Activated naive CD8-positive, alpha-beta T cell treated with anti-CD3 and anti-CD28 coated beads, Interleukin-2, amount 10 ng/mL, durations not matched to agents 7 days and 5 days (primary cell): ENCODE measurements around the gene BRSK2. TPM values are rescaled to one million over a fixed set of nuclear protein-coding genes. Genes with fewer than 3 reads are reported as not detected.

Experiments used
- ATAC-seq: fragments of 150-1000 bp; cut with Tn5 transposase; one replicate; pipeline ENCODE4 v1.10.0; 2021; ENCODE audit warnings: low read depth, moderate library complexity
- POLR2A ChIA-PET: fragments of 350-600 bp; sonication (Branson Sonifier 250); formaldehyde crosslinking; loops from one replicate; lab custom pipeline; 2021; ENCODE audit warnings: antibody characterized with exemption; lab: Charles Lee
- DNase-seq: peaks from one replicate; pipeline ENCODE4 v3.0.0; 2021
- H3K27ac Mint-ChIP-seq: one replicate; pipeline ENCODE4 v1.8.0; 2022; ENCODE audit warnings: mild to moderate bottlenecking, mixed read lengths
- H3K27me3 Mint-ChIP-seq: one replicate; pipeline ENCODE4 v1.8.0; 2022; ENCODE audit warnings: mild to moderate bottlenecking, moderate library complexity, mixed read lengths
- H3K36me3 Mint-ChIP-seq: one replicate; pipeline ENCODE4 v1.8.0; 2021; ENCODE audit warnings: mild to moderate bottlenecking, mixed read lengths
- H3K4me1 Mint-ChIP-seq: one replicate; pipeline ENCODE4 v1.8.0; 2021; ENCODE audit warnings: mixed read lengths
- H3K4me3 Mint-ChIP-seq: one replicate; pipeline ENCODE4 v1.8.0; 2022; ENCODE audit warnings: mild to moderate bottlenecking, moderate library complexity, mixed read lengths
- H3K9me3 Mint-ChIP-seq: one replicate; pipeline ENCODE4 v1.8.0; 2021; ENCODE audit warnings: mixed read lengths
- total RNA-seq, 2 experiments: library from RNA; stranded (reverse); gene quantifications; one replicate each; pipeline ENCODE4 v1.2.3, GENCODE V29; 2021

BRSK2 gene
- total RNA-seq, 2 experiments from 2014 or later, result 0.36 to 0.37 TPM

- Mint-ChIP-seq H3K36me3 (no peaks in the 10 kb centered on the region), H3K9me3 (no peaks in the 10 kb centered on the region), H3K27me3 (no peaks in the 10 kb centered on the region), H3K27ac (no peak overlapping the region), H3K4me1 (peaks cover 6% of the 10 kb centered on the region), H3K4me3 (no peak overlapping the region)
- POLR2A ChIA-PET, result no interaction called here
- no peak for DNase-seq
- no peak for ATAC-seq
Measured at GRCh38 chr11:1479678-1480118, 90.0 kb downstream of the BRSK2 start.

GRCh38 chr11:1480191-1480554 is 90.4 kb downstream of the BRSK2 start:
- H3K4me3 Mint-ChIP-seq, result no peak overlapping the region
- H3K4me1 Mint-ChIP-seq, result peaks cover 6% of the 10 kb centered on the region
- POLR2A ChIA-PET, result no interaction called here
- H3K27ac Mint-ChIP-seq, result no peak overlapping the region
- no peaks in the 10 kb centered on the region for H3K9me3 Mint-ChIP-seq
- H3K27me3 Mint-ChIP-seq, result no peaks in the 10 kb centered on the region
- no peaks in the 10 kb centered on the region for H3K36me3 Mint-ChIP-seq
- ATAC-seq (no peak), DNase-seq (no peak)

GRCh38 chr11:1480555-1481482 is 91.1 kb downstream of the BRSK2 start:
- no peaks in the 10 kb centered on the region for H3K36me3 Mint-ChIP-seq
- DNase-seq, result no peak
- H3K9me3 Mint-ChIP-seq, result no peaks in the 10 kb centered on the region
- POLR2A ChIA-PET, result no interaction called here
- no peak for ATAC-seq
- H3K27me3 Mint-ChIP-seq, result no peaks in the 10 kb centered on the region
- H3K4me3 Mint-ChIP-seq, result no peak overlapping the region
- H3K27ac Mint-ChIP-seq, result no peak overlapping the region
- H3K4me1 Mint-ChIP-seq, result peaks cover 6% of the 10 kb centered on the region

GRCh38 chr11:1481483-1481825 is 91.7 kb downstream of the BRSK2 start:
- Mint-ChIP-seq H3K27me3 (no peaks in the 10 kb centered on the region), H3K27ac (no peak overlapping the region)

GRCh38 chr11:1481861-1482441 is 92.2 kb downstream of the BRSK2 start:
- ATAC-seq, result no peak
- DNase-seq, result no peak
- Mint-ChIP-seq H3K27ac (no peak overlapping the region), H3K4me3 (no peak overlapping the region), H3K36me3 (no peaks in the 10 kb centered on the region), H3K27me3 (no peaks in the 10 kb centered on the region), H3K9me3 (no peaks in the 10 kb centered on the region), H3K4me1 (peaks cover 6% of the 10 kb centered on the region)
- POLR2A ChIA-PET, result no interaction called here

More at GRCh38 chr11:1481483-1481825, 91.7 kb downstream of the BRSK2 start:
- ATAC-seq (no peak), DNase-seq (no peak)
- H3K36me3 Mint-ChIP-seq, result no peaks in the 10 kb centered on the region
- POLR2A ChIA-PET, result no interaction called here
- peaks cover 6% of the 10 kb centered on the region for H3K4me1 Mint-ChIP-seq
- H3K4me3 Mint-ChIP-seq, result no peak overlapping the region
- H3K9me3 Mint-ChIP-seq, result no peaks in the 10 kb centered on the region

- Mint-ChIP-seq H3K9me3 (no peaks in the 10 kb centered on the region), H3K27me3 (no peaks in the 10 kb centered on the region), H3K27ac (no peak overlapping the region), H3K4me3 (no peak overlapping the region), H3K4me1 (peaks cover 6% of the 10 kb centered on the region), H3K36me3 (no peaks in the 10 kb centered on the region)
- POLR2A ChIA-PET, result no interaction called here
- no peak for DNase-seq
- ATAC-seq, result no peak
Measured at GRCh38 chr11:1482581-1483444, 93.1 kb downstream of the BRSK2 start.

- DNase-seq (no peak), ATAC-seq (no peak)
- Mint-ChIP-seq H3K27ac (no peak overlapping the region), H3K9me3 (no peaks in the 10 kb centered on the region), H3K4me1 (peaks cover 6% of the 10 kb centered on the region), H3K27me3 (no peaks in the 10 kb centered on the region), H3K36me3 (no peaks in the 10 kb centered on the region), H3K4me3 (no peak overlapping the region)
- POLR2A ChIA-PET, result no interaction called here
Measured at GRCh38 chr11:1483445-1483961, 93.8 kb downstream of the BRSK2 start.

GRCh38 chr11:1484061-1484671 is 94.4 kb downstream of the BRSK2 start:
- H3K4me3 Mint-ChIP-seq, result no peak overlapping the region
- DNase-seq, result no peak
- H3K27me3 Mint-ChIP-seq, result no peaks in the 10 kb centered on the region
- H3K9me3 Mint-ChIP-seq, result no peaks in the 10 kb centered on the region
- ATAC-seq, result no peak
- no peaks in the 10 kb centered on the region for H3K4me1 Mint-ChIP-seq
- H3K27ac Mint-ChIP-seq, result no peak overlapping the region
- no peaks in the 10 kb centered on the region for H3K36me3 Mint-ChIP-seq
- POLR2A ChIA-PET, result no interaction called here

- DNase-seq (no peak), ATAC-seq (no peak)
- no peaks in the 10 kb centered on the region for H3K27me3 Mint-ChIP-seq
- POLR2A ChIA-PET, result no interaction called here
- no peaks in the 10 kb centered on the region for H3K9me3 Mint-ChIP-seq
- H3K27ac Mint-ChIP-seq, result no peak overlapping the region
- H3K36me3 Mint-ChIP-seq, result no peaks in the 10 kb centered on the region
- no peak overlapping the region for H3K4me3 Mint-ChIP-seq
- H3K4me1 Mint-ChIP-seq, result no peaks in the 10 kb centered on the region
Measured at GRCh38 chr11:1484695-1485503, 95.2 kb downstream of the BRSK2 start.

GRCh38 chr11:1485504-1485885 is 95.8 kb downstream of the BRSK2 start:
- Mint-ChIP-seq H3K27ac (no peak overlapping the region), H3K4me3 (no peak overlapping the region), H3K27me3 (no peaks in the 10 kb centered on the region), H3K4me1 (no peaks in the 10 kb centered on the region), H3K9me3 (no peaks in the 10 kb centered on the region), H3K36me3 (no peaks in the 10 kb centered on the region)
- ATAC-seq, result no peak
- no peak for DNase-seq
- POLR2A ChIA-PET, result no interaction called here

GRCh38 chr11:1486054-1486825 is 96.5 kb downstream of the BRSK2 start, which contains the start of gene MOB2:
MOB2 (minus strand) TSS chr11:1486779; CDS start chr11:1486556, 223 bp downstream.
- Mint-ChIP-seq H3K9me3 (no peaks in the 10 kb centered on the region), H3K36me3 (no peaks in the 10 kb centered on the region), H3K4me1 (no peaks in the 10 kb centered on the region), H3K4me3 (no peak within 1 kb of the TSS), H3K27me3 (no peaks in the 10 kb centered on the region), H3K27ac (no peak within 1 kb of the TSS)
- POLR2A ChIA-PET, result no interaction called here
- ATAC-seq (no peak), DNase-seq (no peak)
